GM18508 (cell line): ENCODE measurements around the gene PRR30.

ENCODE experiments used
- ATAC-seq: cut with Tn5 transposase; IDR thresholded peaks from one replicate; pipeline ENCODE4 v1.9.1; 2021; ENCODE audit warnings: moderate number of reproducible peaks; ENCODE audit not compliant: insufficient read depth, unreplicated experiment

The PRR30 gene

DNA sequence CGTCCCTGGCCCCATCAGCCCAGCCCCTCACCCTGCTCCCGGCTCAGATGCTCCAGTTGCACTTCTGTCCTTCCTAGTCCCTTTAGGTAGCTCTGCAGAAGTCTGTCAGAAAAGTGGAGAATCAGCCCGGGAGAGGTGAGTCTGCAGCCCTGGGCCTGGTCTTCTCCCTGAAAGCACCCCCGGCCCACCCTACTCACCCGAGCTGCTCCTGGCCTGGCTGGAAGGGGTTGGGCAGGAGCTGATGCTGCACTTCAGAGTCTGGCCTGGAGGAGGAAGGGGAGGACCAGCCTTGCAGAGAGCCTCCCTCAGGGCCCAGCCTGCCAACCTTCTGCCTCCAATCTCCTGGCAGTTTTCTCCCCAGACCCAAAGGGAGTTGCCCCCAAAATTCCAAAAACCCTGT is 36.9 kb downstream of the PRR30 start:
- no peak for ATAC-seq

DNA sequence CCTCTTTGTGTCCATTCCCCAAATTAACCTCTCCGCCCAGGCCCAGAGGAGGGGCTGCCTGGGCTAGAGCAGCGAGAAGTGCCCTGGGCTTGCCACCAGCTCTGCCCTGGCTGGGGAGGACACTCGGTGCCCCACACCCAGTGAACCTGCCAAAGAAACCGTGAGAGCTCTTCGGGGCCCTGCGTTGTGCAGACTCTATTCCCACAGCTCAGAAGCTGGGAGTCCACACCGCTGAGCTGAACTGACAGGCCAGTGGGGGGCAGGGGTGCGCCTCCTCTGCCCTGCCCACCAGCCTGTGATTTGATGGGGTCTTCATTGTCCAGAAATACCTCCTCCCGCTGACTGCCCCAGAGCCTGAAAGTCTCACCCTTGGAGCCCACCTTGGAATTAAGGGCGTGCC is 39.2 kb downstream of the PRR30 start:
- no peak for ATAC-seq

DNA sequence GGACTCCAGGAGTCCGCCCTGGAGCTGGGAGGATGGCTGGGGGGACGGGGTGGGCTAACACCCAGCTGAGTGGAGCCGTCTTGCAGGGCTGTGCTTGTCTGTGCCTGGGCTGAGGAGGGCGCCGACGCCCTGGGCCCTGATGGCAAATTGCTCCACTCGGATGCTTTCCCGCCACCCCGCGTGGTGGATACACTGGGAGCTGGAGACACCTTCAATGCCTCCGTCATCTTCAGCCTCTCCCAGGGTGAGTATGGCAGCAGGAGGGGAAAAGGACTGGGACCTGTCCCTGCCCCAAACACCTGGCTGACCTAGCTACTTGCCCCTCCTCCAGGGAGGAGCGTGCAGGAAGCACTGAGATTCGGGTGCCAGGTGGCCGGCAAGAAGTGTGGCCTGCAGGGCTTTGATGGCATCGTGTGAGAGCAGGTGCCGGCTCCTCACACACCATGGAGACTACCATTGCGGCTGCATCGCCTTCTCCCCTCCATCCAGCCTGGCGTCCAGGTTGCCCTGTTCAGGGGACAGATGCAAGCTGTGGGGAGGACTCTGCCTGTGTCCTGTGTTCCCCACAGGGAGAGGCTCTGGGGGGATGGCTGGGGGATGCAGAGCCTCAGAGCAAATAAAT is 39.8 kb downstream of the PRR30 start:
- ATAC-seq = no peak

DNA sequence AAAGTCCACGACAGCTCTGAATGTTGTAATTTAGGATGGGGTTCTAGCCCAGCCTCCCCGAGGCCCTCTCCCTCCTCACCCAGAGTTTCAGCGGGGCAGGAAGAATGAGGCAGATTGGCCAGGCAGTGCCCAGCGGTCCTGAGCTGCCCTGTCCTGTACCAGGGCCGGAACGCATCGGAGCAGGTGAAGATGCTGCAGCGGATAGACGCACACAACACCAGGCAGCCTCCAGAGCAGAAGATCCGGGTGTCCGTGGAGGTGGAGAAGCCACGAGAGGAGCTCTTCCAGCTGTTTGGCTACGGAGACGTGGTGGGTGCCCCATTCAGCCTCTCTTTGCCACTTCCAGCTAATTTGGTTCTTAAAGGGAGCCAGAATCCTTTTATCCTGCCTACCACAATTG is 41.9 kb downstream of the PRR30 start:
- ATAC-seq = no peak

DNA sequence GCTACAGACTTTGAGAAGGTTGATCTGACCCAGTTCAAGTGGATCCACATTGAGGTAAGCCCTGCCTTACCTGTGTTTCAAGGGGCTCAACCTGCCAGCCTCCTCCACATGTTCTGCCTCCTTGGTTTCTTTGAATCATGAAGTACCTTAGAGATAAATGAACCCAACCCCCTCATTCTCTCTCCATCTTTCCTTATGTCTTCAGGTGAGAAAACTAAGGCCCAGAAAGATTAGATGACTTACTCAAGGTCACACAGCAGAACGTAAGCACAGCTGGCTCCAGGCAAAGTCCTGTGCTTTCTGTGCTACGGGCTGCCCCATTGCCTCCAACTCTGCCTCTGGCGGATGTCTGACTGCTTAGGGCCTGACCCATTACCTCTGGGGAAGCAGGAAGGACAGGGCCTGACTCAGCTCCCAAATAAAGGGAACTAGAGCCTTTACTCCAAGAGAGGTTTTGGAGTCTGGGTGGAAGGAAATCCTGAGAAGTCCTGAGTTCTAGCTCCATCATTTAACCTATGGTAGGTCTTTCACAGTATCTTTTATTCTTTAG is 42.4 kb downstream of the PRR30 start:
- no peak for ATAC-seq

GRCh38 chr2:27095745-27096651 is 43.2 kb downstream of the PRR30 start:
- no peak for ATAC-seq

GRCh38 chr2:27095427-27095744 is 43.8 kb downstream of the PRR30 start:
- no peak for ATAC-seq

- no peak for ATAC-seq
These were observed 44.7 kb downstream of the PRR30 start for GRCh38 chr2:27094353-27094984.

DNA sequence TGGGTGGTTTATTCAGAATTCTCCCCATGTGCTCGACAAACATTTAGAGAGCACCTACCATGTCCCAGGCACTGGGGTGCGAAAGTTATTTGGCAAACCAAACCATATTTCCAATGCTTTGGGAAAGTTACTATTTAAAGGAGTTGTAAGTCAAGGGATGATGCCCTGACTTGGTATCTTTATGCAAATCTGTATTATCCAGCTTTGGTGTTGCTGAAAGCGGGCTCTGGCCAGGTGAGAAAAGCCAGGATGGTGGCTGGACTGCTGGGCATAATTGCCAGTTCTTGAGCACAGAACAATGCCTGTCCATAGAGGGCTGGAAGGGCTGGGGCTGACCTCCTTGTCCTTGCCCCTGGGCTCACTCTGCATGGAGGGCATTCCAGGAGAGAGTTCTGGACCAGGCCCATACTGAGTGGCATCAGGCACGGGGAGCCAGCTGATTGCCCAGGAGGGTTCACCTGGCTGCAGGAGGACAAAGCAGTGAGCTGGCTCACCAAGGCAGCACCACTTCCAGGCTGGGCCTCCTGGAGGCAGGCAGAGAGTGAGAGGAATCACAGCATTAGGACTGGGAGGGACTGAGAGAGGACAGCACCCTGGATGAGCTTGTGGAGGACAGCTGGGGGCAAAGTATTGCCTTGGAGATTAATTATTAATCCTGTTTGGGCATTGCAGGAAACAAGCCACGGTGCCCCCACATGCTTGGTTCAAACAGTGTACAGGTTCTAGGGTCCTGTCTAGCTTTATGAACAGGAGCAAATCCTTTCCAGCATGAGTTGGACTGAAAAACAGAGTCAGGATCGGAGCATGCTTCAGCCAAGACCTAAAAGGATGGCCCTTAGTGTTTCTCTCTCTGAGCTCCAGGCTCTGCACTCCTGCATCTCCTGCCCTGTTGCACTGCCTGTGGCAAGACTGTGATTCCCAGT is 45.5 kb downstream of the PRR30 start:
- no peak for ATAC-seq

GRCh38 chr2:27092696-27093429 is 46.3 kb downstream of the PRR30 start:
- ATAC-seq = no peak

GRCh38 chr2:27091746-27092695 is 47.2 kb downstream of the PRR30 start:
- no peak for ATAC-seq

- no peak for ATAC-seq
These were observed 49.9 kb downstream of the PRR30 start for GRCh38 chr2:27089111-27089954.

DNA sequence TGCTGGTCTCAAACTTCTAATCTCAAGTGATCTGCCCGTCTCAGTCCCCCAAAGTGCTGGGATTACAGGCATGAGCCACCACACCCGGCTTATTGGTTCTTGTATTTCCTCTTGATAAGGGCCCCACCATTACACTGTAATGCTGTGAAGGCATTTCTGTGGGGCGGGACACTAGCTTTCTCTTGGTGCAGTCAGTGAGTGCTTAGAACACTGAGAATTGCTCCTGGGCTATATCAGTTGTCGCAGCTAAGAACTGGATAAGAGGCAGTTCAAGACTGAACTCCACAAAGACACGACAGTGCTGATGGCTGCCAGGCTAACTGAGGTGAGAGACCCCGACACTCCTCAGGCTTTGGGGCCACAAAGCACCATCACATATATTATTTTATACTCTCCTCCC is 50.6 kb downstream of the PRR30 start:
- no peak for ATAC-seq

DNA sequence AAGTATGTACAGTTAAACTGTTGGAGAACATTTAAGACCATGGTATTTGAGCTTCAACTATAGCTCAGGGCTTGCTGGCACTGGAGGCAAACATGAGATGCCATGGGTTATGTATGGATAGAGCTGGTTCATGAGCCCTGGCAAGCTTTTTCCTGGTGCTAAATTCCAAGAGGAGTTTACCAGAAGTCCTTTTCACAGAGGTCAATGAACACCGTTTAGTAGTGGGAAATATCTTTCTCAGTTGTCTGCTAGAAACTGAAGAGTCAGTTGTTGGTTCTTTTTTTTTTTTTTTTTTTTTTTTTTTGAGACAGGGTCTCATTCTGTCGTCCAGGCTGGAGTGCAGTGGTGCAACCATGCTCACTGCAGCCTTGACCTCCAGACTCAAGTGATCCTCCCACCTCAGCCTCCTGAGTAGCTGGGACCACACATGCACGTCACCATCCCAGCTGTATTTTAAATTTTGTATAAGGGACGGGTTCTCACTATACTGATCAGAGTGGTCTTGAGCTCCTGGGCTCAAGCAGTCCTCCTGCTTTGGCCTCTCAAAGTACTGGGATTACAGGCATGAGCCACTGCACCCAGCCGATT is 51.3 kb downstream of the PRR30 start:
- ATAC-seq = no peak
